GM21360 (cell line): Measurements from ENCODE around the gene CNEP1R1.
A peak's percentile ranks its signal among the peaks of the same experiment; 100 is the strongest.

Experiments
- ATAC-seq: cut with Tn5 transposase; IDR thresholded peaks from one replicate; pipeline ENCODE4 v1.9.1; 2021; ENCODE audit warnings: mild to moderate bottlenecking, moderate library complexity; ENCODE audit not compliant: unreplicated experiment

CNEP1R1 gene

DNA sequence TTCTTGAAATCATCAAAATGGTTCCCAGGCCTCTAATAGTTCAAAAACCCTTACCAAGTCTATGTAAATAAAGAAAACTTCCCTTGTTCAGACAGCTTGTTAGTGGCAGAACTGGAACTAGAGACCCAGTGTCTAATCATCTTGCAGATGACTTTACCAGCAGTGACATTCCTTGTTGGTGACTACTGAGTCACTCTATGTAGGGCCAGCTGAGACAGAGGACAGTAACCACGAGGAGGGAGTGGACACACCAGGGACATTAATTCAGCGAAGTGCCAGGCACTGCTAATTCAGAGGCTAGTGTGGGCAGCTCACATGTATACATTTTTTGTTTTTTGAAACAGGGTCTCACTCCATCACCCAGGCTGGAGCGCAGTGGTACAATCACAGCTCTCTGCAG lies 34.6 kb downstream of the CNEP1R1 start:
- no peak for ATAC-seq

- ATAC-seq = no peak
These were observed 36.3 kb downstream of the CNEP1R1 start for GRCh38 chr16:50061326-50061725.

GRCh38 chr16:50065241-50065623 lies 40.2 kb downstream of the CNEP1R1 start:
- no peak for ATAC-seq

DNA sequence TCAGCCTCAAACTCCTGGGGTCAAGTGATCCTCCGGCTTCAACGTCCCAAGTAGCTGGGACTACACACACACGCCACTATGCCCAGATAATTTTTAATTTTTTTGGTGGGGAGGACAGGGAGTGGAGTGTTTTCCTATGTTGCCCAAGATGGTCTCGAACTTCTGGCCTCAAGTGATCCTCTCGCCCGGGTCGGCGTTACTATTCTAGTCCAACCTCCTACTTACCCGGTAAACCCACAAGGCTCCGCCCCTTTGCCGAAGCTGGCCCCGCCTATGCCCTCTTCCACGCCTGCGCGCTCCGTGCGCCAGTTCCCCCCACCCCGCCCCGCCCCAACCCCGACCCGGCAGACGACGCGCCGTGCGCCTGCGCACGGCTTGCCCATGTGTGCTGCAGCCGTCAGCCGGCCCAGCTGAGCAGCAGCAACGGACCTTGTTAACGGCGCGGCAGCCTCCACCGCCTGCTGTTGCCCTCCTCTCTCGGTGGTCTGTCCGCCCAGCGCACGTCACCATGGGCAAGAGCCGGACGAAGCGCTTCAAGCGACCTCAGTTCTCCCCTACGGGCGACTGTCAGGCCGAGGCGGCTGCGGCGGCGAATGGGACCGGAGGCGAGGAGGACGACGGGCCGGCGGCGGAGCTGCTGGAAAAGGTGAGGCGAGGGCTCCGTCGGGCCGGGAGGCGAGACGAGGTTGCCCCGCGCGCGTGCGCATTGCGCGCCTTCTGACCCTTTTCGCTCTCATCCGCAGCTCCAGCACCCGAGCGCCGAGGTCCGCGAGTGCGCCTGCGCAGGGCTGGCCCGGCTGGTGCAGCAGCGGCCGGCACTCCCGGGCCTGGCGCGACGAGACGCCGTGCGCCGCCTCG lies 40.8 kb downstream of the CNEP1R1 start, which contains the start of gene HEATR3:
TSS of gene HEATR3 (plus strand) at position 347 of the 858 bp plus-strand sequence. CDS start at position 509, 162 bp downstream.
- ATAC-seq = peak; percentile 78

- ATAC-seq = no peak
These were observed 41.7 kb downstream of the CNEP1R1 start for GRCh38 chr16:50066482-50067289.

DNA sequence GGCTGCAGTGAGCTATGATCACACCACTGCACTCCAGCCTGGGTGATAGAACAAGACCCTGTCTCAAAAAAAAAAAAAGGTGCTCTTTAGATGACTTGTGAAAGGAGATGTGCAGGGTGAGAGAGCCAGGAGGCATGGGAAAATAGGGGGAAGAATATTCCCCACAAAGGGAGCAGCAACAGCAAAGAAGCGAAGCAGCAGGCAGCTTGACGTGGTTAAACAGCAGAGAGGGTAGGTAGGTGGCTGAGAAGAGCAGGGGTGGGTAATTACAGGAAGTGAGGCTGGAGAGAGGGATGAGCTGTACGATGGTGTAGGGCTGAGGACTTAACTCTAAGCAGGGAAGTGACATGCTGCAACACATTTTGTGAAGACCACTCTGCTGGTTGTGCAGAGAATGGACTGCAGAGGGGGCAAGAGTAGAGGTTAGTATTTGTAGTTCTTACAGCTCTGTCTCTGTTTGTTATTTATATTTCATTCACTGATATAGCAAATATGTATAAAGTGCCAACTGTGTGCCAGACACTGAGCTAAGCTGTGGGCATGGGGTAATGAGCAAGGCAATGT lies 42.3 kb downstream of the CNEP1R1 start:
- no peak for ATAC-seq

DNA sequence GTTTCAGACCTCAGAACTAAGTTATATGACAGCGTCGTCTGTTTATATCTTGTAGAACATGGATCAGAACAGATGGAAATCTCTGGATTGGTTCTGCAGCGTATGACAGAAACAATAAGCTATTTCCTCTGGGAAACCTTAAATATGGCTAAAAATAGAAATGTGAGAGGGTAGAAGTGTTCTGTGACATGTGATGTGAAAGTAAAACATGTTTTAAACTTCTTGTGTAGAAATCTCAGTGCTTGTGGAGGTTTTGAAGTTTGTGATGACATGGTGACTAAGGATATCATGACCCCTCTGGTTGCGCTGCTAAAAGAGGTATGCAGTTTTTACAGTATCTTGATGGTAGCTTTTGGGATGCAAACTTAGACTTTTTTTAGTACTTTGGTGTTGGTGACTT lies 43.5 kb downstream of the CNEP1R1 start:
- ATAC-seq = no peak

DNA sequence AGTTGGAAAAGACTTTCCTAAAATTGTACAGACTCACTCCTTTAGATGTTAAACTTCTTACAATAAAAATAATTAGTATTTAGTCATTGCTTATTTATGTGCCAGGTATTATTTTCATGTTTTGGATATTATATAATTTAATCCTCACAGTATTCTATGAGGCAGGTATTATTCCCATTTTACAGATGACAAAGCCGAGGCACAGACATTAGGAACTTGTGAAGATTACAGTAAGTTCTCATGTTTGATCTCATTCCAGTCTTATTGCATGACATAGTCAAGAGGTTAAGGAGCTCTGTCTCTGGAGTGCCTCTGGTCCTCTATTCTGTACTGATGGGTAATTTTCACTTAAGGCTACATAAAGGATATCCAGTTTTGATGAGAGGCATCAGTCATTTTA lies 44.0 kb downstream of the CNEP1R1 start:
- ATAC-seq = no peak

- no peak for ATAC-seq
These were observed 46.1 kb downstream of the CNEP1R1 start for GRCh38 chr16:50071075-50071671.

DNA sequence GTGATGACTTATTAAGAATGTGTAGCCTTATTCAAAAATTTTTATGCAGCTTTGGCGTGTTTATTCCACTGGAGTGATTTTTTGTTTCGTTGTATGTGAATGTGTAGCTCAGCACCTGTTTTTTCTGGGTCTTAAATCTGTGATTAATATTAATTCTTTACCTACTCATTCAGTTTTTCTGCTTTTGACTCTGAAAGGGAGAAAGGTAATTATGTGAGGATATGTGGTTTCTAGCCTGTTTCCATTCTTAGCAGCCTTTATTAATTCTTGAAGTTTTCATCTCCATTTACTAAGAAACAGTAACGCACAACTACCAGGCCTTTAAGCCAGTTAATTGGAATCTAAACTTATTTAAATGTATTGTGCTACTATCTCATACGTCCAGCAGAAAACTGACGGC lies 47.7 kb downstream of the CNEP1R1 start:
- no peak for ATAC-seq

DNA sequence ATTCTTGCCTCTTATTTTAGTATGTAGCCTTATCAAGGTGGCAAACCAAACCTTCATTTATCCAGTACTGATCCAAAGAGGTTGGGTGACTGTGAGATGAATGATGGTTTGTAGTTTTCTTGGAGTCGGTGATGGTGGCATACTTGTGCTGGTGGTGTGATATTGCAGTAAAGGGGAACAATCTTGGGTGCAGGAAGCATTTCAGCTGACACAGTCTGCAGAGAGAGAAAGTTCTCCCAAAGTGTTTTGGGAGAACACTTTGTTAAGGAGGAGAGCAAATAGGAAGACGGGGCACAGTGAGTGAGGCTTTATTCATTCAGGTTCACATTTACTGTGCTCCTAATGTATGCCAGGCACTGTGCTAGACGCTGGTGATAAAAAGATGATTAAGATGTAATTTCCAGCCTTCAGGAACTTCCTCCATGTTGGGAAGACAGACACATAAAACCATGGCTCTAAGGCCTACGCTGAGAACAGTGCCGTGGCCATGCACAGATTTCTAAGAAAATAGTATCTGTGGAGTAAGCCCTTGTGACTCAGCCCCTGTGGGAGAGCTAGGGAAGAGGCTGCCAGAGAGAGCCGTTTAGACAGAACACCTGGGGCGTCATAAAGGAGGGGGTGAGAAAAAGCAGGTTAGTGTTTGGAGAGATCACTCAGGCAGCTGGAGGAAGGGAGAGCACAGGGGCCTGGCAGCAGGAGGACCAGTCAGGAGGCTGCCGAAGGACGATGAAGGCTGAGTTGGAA lies 54.5 kb downstream of the CNEP1R1 start:
- no peak for ATAC-seq

DNA sequence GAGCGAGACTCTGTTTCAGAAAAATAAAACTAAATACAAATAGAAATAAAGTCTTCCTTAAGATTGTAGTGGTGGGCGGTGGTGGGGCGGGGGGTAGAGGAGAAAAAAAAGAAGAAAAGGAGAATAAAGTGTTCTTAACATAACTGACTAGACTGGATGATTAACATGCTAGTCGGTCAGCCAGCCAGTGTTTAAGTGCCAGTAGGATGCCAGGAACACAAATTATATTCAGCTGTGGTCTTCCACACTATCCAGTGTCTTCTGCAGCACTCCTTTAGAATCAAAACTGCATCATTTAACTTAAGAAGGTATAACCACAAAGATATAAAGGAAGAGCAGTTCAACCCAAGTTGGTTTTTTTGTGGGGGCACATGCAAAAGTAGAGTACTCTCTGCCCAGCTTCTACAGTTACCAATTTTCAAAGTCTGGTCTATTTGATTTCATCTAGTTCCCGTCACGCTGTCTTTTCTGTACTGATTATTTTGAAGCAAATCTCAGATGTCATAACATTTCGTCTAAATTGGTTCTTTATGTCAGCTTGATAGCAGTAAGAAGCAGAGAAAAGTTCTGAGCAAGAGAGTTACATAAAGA lies 56.5 kb downstream of the CNEP1R1 start:
- ATAC-seq = no peak

- no peak for ATAC-seq
These were observed 59.0 kb downstream of the CNEP1R1 start for GRCh38 chr16:50083996-50084395.

DNA sequence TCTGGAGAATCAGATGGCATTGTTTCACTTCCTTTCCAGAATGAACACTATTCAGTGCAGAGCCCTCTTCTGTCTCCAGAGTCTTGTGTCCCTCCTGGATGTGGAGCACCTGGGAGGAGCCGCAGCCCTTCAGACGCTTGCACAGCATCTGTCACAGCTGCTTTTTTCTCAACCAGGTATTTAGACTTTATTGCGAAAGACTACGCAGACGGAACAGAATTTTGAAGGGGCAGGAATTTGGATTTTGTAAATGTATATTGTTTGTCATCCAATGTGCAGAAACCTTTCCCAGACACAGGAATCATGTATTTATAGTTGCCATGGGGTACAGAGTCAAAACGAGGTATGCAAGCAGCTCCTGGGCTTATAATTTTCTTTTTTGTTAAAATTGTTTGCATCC lies 61.2 kb downstream of the CNEP1R1 start:
- no peak for ATAC-seq
